HG03575 (cell line): ENCODE measurements around the gene ZGLP1.
"Not testable (repeated sequence)": the region's sequence is repeated elsewhere in the genome, so short reads cannot be mapped to it uniquely, and the experiment has no call there.

ENCODE experiments used
- ATAC-seq: cut with Tn5 transposase; IDR thresholded peaks from one replicate; pipeline ENCODE4 v1.9.1; 2021; ENCODE audit not compliant: unreplicated experiment, insufficient number of reproducible peaks, low FRiP score; ENCODE audit errors: extremely low read depth

Gene ZGLP1

DNA sequence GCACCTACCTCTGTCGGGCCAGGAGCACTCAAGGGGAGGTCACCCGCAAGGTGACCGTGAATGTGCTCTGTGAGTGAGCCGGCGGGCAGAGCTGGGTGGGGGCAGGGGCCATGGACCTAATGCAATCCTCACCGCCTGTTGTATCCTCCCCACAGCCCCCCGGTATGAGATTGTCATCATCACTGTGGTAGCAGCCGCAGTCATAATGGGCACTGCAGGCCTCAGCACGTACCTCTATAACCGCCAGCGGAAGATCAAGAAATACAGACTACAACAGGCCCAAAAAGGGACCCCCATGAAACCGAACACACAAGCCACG is 24.7 kb downstream of the ZGLP1 start:
- ATAC-seq: no peak

DNA sequence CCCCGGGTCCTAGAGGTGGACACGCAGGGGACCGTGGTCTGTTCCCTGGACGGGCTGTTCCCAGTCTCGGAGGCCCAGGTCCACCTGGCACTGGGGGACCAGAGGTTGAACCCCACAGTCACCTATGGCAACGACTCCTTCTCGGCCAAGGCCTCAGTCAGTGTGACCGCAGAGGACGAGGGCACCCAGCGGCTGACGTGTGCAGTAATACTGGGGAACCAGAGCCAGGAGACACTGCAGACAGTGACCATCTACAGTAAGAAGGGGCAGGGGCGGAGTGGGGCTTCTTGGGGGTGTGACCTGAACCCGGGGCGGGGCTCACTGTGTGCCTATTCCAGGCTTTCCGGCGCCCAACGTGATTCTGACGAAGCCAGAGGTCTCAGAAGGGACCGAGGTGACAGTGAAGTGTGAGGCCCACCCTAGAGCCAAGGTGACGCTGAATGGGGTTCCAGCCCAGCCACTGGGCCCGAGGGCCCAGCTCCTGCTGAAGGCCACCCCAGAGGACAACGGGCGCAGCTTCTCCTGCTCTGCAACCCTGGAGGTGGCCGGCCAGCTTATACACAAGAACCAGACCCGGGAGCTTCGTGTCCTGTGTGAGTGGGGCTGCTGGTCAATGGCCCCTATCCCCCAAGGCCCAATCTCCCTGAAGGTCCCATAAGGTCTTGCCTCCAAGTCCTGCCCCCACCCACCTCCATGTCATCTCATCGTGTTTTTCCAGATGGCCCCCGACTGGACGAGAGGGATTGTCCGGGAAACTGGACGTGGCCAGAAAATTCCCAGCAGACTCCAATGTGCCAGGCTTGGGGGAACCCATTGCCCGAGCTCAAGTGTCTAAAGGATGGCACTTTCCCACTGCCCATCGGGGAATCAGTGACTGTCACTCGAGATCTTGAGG is 25.3 kb downstream of the ZGLP1 start:
- ATAC-seq: no peak

DNA sequence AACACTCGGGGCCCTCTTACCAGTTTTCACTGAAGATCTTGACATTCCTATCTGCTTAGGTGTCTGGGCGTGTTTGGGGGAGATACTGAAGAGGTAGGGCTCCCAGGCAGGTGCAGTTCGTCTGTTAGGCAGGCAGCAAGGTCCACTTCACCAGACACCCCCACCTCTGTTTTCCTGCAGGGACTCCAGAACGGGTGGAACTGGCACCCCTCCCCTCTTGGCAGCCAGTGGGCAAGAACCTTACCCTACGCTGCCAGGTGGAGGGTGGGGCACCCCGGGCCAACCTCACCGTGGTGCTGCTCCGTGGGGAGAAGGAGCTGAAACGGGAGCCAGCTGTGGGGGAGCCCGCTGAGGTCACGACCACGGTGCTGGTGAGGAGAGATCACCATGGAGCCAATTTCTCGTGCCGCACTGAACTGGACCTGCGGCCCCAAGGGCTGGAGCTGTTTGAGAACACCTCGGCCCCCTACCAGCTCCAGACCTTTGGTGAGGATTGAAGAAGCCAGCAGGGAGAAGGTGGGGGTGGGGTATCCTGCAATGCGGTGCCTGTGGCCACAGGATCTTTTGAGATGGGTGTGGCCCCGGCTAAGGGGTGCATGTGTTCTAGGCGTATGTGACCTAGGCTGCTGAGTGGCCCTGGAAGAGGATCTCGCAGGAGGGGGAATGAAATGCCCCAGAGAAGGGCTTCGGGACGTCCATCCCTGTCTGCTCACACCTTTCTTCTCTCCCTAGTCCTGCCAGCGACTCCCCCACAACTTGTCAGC is 26.1 kb downstream of the ZGLP1 start:
- ATAC-seq: no peak

DNA sequence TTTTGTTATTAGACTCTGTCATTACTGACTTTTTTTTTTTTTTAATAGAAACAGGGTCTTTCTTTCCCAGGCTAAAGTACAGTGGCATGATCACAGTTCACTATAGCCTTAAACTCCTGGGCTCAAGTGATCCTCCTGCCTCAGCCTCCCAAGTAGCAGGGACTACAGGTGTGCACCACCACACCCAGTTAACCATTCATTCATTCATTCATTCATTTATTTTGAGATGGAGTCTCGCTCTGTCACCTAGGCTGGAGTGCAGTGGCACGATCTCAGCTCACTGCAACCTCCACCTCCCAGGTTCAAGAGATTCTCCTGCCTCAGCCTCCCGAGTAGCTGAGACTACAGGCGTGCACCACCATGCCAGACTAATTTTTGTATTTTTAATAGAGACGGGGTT is 27.6 kb downstream of the ZGLP1 start:
- ATAC-seq: not testable (repeated sequence)

DNA sequence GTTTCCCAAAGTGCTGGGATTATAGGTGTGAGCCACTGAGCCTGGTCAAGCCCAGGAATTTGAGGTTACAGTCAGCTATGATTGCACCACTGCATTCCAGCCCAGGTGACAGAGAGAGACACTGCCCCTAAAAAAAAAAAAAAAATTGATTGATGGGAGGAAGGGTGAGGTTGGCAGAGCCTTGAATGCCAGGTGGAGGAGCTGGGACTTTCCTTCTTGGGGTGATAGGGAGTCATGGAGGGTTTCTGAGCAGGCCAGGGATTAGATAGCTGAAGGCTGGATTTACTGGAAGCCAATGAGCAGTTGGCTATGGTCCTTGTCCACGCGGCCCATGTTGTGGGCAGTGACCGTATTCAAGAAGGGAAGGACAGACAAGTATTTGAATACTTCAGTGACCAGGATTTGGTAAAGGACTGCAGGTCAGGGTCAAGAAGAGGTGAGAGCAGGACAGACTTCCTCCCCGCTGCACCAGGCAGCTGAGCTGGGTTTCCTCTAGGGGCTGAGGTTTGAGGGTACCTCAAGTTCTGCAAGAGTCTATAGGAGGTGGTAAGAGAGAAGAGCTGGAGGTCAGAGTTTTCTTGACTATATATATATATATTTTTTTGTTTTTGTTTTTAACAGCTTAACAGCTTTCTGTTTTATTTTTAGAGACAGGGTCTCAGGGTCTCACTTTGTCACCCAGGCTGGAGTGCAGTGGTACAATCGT is 29.7 kb downstream of the ZGLP1 start:
- no peak for ATAC-seq

DNA sequence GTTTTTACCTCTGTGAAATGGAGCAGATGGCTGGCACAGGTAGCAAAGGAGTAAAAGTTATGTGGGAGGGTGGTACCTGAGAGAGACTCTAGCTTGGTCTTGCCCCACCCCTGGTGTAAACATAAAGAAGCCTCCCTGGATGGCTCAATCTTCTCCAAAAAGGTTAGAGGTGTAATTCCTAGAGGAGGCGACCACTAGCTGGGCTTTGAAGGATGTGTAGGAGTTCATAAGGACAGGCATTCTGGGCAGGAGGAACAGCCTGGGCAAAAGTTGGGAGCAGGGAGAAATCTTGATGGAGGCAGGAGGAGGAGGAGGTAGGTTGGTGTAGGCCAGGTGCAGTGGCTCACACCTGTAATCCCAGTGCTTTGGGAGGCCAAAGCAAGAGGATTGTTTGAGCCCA is 30.7 kb downstream of the ZGLP1 start:
- no peak for ATAC-seq

DNA sequence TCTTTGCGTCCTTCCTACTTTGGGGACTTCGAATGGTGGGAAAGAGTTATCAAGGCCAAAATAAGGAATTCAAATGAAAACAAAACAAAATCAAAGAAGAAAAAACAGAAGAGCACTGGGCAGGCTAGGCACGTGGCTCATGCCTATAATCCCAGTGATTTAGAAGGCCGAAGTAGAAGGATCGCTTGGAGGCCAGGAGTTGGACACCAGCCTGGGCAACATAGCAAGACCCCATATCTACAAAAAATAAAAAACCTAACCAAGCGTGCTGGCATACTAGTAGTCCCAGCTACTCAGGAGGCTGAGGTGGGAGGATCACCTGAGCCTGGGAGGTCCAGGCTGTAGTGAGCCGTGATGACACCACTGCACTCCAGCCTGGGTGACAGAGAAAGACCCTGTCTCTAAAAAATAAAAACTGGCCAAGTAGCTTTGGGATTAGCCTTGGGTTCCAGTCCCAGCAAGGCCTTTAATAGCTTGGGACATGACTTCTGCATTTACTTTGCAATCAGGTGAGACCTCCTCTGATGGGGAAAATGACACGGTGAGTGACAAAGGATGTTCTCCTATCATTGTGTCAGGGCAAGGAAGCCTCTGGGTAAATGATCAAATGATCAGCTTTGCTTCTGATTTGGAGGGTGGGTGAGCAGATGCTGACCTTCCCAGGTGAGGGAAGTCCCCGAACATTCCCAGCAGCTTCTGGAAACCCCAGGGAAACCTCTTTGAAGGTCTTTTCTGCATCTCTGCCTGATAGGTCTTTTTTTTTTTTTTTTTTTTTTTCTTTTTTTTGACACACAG is 31.6 kb downstream of the ZGLP1 start:
- no peak for ATAC-seq

DNA sequence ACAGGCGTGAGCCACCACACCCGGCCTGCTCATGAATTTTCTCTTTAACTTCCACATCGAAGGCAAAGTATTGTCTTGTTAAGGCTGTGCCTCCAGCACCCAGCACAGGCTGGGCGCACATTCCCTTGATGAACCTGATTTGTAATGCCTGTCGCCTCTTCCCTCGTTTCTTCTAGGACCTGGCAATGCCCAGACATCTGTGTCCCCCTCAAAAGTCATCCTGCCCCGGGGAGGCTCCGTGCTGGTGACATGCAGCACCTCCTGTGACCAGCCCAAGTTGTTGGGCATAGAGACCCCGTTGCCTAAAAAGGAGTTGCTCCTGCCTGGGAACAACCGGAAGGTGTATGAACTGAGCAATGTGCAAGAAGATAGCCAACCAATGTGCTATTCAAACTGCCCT is 35.0 kb downstream of the ZGLP1 start:
- no peak for ATAC-seq

DNA sequence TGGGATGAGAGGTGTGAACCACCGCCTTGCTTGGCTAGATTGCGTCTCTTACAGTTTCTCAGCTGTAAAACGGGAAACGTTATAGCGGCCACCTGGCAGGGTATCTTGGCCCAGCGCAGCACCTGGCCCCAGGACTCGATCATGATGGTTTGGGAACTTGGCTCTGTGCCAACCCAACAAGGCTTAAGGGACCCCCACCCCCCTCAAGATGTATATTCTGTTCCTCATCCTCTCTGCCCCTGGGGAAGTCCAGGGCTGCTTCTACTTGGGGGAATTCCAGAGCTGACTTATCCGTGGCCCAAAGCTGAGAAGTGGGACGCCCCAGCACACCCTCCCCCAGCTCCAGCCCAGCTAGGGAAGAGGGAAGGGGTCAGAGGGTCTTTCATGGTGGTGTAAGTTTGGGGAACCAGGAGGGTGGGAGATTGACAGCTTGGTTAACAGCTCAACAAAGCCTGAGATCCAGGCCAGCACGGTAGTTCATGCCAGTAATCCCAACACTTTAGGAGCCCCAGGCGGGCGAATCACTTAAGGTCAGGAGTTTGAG is 38.0 kb downstream of the ZGLP1 start:
- no peak for ATAC-seq

DNA sequence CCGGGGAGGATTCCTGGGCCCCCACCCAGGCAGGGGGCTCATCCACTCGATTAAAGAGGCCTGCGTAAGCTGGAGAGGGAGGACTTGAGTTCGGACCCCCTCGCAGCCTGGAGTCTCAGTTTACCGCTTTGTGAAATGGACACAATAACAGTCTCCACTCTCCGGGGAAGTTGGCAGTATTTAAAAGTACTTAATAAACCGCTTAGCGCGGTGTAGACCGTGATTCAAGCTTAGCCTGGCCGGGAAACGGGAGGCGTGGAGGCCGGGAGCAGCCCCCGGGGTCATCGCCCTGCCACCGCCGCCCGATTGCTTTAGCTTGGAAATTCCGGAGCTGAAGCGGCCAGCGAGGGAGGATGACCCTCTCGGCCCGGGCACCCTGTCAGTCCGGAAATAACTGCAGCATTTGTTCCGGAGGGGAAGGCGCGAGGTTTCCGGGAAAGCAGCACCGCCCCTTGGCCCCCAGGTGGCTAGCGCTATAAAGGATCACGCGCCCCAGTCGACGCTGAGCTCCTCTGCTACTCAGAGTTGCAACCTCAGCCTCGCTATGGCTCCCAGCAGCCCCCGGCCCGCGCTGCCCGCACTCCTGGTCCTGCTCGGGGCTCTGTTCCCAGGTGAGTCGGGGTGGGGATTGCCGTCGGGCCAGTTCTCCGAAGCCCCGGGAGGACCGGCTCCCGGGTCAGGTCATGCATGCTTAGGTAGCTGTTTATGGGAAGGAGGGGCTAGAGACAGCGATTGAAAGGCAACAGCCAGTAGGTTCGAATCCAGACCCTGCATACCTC is 38.8 kb downstream of the ZGLP1 start, which contains the start of gene ICAM1:
Gene ICAM1, plus strand, starts transcription at position 505 of the 779 bp plus-strand sequence. Its CDS starts 40 bp downstream, at position 545.
- ATAC-seq: no peak

DNA sequence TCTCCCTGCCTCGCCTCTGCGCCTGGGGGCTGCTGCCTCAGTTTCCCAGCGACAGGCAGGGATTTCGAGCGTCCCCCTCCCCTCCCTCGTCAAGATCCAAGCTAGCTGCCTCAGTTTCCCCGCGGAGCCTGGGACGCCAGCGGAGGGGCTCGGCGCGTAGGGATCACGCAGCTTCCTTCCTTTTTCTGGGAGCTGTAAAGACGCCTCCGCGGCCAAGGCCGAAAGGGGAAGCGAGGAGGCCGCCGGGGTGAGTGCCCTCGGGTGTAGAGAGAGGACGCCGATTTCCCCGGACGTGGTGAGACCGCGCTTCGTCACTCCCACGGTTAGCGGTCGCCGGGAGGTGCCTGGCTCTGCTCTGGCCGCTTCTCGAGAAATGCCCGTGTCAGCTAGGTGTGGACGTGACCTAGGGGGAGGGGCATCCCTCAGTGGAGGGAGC is 39.4 kb downstream of the ZGLP1 start:
- ATAC-seq: no peak

DNA sequence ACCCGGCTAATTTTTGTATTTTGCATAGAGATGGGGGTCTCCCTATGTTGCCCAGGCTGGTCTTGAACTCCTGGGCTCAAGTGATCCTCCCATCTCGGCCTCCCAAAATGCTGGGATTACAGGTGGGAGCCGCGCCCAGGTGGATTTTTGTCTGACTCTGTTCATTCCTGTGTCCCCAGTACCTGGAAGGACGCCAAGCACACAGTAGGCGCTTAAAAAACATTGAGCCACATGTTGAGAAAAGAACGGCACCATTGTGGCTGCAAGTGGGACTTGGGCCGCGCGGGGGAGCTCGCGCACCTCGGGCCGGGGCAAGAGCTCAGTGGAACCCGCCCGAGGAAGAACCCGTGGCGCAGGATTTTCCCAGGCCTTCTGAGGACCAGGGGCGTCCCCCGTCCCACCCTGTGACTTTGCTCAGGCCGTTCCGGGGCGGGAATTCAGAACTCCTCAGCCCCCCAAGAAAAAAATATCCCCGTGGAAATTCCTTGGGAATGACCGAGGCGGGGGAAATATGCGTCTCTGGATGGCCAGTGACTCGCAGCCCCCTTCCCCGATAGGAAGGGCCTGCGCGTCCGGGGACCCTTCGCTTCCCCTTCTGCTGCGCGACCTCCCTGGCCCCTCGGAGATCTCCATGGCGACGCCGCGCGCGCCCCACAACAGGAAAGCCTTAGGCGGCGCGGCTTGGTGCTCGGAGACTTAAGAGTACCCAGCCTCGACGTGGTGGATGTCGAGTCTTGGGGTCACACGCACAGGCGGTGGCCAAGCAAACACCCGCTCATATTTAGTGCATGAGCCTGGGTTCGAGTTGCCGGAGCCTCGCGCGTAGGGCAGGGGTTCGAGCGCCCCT is 40.1 kb downstream of the ZGLP1 start:
- no peak for ATAC-seq

DNA sequence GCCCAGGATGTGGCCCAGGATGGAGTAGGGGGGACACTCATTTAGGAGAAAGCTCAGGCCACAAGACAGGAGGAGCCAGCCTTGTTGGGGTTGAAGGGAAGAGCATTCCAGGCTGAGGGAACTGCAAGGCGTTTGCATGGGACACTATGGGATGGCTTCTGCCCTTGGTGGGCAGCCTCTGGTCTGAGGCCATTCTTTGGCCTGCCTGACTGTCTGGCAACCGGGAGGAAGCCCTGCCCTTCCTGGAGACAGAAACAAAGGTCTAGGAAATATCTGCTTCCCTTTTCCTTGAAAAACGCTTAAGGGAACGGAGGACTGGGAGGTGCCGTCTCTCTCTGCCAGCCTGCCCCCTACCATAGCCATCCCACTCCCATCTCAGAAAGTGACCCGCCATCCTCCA is 41.5 kb downstream of the ZGLP1 start:
- no peak for ATAC-seq

DNA sequence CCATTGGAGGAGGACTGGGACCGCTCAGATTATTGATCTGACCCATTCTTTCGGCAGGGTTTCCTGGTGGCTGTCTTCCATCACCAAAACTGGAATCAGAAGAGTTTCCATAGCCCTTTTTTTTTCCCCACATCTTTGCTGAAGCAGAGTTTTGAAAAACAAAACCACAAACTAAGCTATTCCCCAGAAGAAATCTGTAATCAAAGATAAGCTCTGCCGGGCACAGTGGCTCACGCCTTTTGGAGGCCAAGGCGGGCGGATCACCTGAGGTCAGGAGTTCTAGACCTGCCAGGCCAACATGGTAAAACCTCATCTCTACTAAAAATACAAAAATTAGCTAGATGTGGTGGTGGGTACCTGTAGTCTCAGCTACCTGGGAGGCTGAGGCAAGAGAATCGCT is 42.9 kb downstream of the ZGLP1 start:
- no peak for ATAC-seq

DNA sequence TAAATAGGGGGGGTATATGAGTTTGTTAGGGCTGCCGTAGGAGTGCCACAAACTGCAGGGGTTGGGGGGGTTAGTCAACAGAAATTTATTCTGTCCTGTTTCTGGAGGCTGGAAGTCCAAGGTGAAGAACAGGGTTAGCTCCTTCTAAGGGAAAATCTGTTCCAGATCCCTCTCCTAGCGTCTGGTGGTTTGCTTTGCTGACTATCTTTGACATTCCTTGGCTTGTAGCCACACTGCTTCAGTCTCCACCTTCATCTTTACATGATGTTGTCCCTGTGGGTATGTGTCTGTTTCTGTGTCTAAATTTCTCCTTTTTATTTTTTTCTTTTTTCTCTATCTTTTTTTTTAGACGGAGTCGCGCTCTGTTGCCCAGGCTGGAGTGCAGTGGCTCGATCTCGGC is 46.8 kb downstream of the ZGLP1 start:
- ATAC-seq: no peak

DNA sequence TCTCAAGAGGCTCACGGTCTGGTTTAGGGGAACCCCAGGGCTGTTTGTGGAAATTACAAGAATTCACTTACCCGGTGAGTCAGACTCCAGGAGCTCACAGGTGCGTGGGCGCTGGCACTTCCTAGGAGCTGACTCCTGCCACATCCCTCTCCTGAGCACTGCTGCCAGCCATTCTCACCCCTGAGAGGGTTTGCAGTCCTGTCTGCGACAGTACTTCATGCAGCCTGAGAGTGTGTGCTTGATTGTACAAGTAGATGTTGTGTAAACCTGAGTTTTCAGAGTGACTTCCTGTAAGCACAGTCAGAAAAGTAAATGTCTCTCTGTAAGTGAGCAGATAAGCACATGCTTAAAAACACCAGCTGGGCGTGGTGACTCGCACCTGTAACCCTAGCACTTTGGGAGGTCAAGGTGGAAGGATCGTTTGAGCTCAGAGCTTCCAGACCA is 49.5 kb downstream of the ZGLP1 start:
- no peak for ATAC-seq
